ENCODE results near the gene IGSF22. TPM values are rescaled to one million over a fixed set of nuclear protein-coding genes. Genes with fewer than 3 reads are reported as not detected.

Gene IGSF22
- polyA plus RNA-seq, 2 donors: 0.02 to 0.18 TPM

DNA sequence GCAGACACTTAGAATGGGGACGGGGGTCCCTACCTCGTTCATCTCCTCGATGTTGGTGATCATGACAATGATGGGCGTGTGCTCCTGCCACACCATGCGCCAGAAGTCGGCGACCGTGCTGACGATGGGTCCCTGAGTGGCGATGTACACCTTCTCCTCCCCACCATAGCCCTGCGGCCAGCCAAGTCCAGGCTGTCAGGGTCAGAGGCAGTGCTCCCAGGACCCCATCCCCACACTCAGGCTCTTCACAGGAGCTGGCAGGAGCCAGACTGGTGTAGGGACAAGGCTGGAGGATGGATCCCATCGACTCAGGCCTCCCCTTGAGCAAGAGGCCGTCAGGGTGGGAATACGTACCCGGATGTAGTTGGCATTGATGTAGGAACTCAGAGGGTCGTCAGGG is 7.2 kb upstream of the IGSF22 start:
- 86 to 87% methylated on average over 16 of the region's 16 CpGs for WGBS, 2 donors
- H3K4me3 ChIP-seq (ENCODE audit: low read depth in 1 of 2, low read length in 2 of 2): no peak overlapping the region
- no peak overlapping the region for H3K27ac ChIP-seq (ENCODE audit: low read depth in 2 of 2, low read length in 1 of 2)
- H3K9me3 ChIP-seq (ENCODE audit: control insufficient read depth in 2 of 2, insufficient read depth in 1 of 2, low read depth in 1 of 2, low read length in 1 of 2): no peaks in the 10 kb centered on the region
- H3K36me3 ChIP-seq (ENCODE audit: control insufficient read depth in 2 of 2, insufficient read depth in 2 of 2, low read length in 1 of 2): no peaks in the 10 kb centered on the region
- H3K27me3 ChIP-seq (ENCODE audit: control insufficient read depth in 1 of 2, insufficient read depth in 2 of 2, low read length in 2 of 2): no peaks in the 10 kb centered on the region
- H3K4me1 ChIP-seq (ENCODE audit: control insufficient read depth in 2 of 2, insufficient read depth in 2 of 2, low read length in 1 of 2): no peaks in the 10 kb centered on the region

DNA sequence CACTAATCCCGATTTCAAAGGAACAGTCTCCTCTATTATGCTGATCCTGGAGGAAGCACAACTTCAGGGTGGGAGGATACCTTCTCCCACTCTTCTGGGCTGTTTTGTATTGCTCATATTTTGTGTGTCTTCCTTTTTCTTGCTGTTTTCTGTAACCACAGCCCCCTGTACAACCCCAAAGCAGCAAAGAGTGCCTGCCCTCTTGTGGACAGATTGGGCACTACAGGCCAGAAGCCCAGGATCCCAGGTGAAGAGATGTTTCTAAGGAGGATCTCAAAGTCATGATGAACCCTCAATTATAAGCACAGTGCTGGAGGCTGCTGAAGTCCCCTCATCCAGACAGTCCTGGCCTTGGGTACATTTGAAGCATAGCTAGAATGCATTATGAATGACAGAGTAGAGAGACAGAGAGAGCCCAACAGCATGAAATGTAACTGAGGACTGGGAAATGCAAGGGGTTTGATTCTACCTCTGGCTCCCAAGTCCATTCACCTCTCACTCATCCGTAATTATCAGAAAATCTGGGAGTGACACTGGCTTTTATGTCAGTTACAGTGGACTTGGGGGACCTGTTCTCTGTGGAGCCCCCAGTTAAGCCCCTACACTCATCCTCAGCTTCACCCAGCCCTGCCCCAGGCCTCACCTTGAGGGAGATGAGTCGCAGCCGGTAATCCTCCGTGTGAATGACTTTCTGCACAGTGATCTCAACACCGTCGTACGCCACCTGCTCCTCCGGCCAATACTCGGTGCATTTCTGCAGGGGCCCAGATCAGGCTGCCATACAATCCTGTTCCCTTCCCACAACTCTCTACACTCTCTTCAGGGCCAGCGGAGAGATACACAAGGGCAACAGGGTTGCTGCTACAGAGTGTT is 6.2 kb upstream of the IGSF22 start:
- Histone ChIP-seq H3K4me1 (ENCODE audit: control insufficient read depth in 2 of 2, insufficient read depth in 2 of 2, low read length in 1 of 2) (peaks cover 0 to 2% of the 10 kb centered on the region in 2 donors), H3K27ac (ENCODE audit: low read depth in 2 of 2, low read length in 1 of 2) (no peak overlapping the region), H3K36me3 (ENCODE audit: control insufficient read depth in 2 of 2, insufficient read depth in 2 of 2, low read length in 1 of 2) (no peaks in the 10 kb centered on the region), H3K27me3 (ENCODE audit: control insufficient read depth in 1 of 2, insufficient read depth in 2 of 2, low read length in 2 of 2) (no peaks in the 10 kb centered on the region), H3K9me3 (ENCODE audit: control insufficient read depth in 2 of 2, insufficient read depth in 1 of 2, low read depth in 1 of 2, low read length in 1 of 2) (no peaks in the 10 kb centered on the region), H3K4me3 (ENCODE audit: low read depth in 1 of 2, low read length in 2 of 2) (no peak overlapping the region)
- 62 to 65% methylated on average over 11 of the region's 11 CpGs for WGBS, 2 donors

DNA sequence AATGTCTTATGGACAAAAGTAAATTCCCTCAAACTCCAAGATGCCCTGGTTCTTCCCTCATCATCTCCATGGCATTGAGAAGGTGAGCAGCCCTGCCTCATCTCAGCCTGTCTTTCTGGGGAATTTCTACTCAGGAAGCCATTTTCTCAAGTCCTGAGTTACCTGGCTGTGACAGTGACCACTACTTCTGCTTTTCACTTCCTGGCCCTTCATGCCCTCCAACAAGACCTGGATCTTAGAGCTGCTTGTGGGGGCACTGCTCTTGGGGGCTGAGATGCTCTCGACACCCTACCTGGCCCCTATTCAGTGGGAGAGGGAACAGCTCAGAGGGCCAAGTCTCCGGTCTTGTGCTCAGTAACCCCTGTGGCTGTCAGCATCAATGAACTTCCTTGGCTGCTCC is 5.5 kb upstream of the IGSF22 start:
- no peak overlapping the region for H3K27ac ChIP-seq (ENCODE audit: low read depth in 2 of 2, low read length in 1 of 2)
- peaks cover 0 to 2% of the 10 kb centered on the region in 2 donors for H3K4me1 ChIP-seq (ENCODE audit: control insufficient read depth in 2 of 2, insufficient read depth in 2 of 2, low read length in 1 of 2)
- H3K36me3 ChIP-seq (ENCODE audit: control insufficient read depth in 2 of 2, insufficient read depth in 2 of 2, low read length in 1 of 2): no peaks in the 10 kb centered on the region
- no peaks in the 10 kb centered on the region for H3K27me3 ChIP-seq (ENCODE audit: control insufficient read depth in 1 of 2, insufficient read depth in 2 of 2, low read length in 2 of 2)
- 93% methylated on average over 2 of the region's 2 CpGs for WGBS, 2 donors
- H3K9me3 ChIP-seq (ENCODE audit: control insufficient read depth in 2 of 2, insufficient read depth in 1 of 2, low read depth in 1 of 2, low read length in 1 of 2): no peaks in the 10 kb centered on the region
- H3K4me3 ChIP-seq (ENCODE audit: low read depth in 1 of 2, low read length in 2 of 2): no peak overlapping the region

DNA sequence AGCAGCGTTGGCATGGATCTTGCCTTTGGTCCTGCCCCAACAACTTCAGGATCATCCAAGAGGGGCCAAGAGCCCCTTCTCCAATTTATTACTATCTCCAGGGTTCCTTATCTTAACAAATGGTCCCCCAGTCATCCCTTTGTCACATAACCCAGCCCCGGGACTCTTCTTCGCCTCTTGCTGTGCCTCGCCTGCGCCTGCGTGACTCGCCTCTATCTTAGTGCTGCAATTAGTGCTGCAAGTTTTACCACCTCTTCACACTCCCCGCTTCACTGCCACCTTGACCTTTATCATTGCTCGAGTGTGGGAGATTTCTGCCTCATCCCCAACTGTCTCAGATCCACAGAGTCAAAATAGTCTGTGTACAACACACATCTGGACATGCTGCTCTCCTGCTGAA is 4.0 kb upstream of the IGSF22 start:
- WGBS, 2 donors: 90 to 91% methylated on average over 9 of the region's 9 CpGs
- no peak overlapping the region for H3K4me3 ChIP-seq (ENCODE audit: low read depth in 1 of 2, low read length in 2 of 2)
- H3K27ac ChIP-seq (ENCODE audit: low read depth in 2 of 2, low read length in 1 of 2): no peak overlapping the region
- H3K9me3 ChIP-seq (ENCODE audit: control insufficient read depth in 2 of 2, insufficient read depth in 1 of 2, low read depth in 1 of 2, low read length in 1 of 2): no peaks in the 10 kb centered on the region
- no peaks in the 10 kb centered on the region for H3K36me3 ChIP-seq (ENCODE audit: control insufficient read depth in 2 of 2, insufficient read depth in 2 of 2, low read length in 1 of 2)
- no peaks in the 10 kb centered on the region for H3K27me3 ChIP-seq (ENCODE audit: control insufficient read depth in 1 of 2, insufficient read depth in 2 of 2, low read length in 2 of 2)
- H3K4me1 ChIP-seq (ENCODE audit: control insufficient read depth in 2 of 2, insufficient read depth in 2 of 2, low read length in 1 of 2): peaks cover 0 to 2% of the 10 kb centered on the region in 2 donors

DNA sequence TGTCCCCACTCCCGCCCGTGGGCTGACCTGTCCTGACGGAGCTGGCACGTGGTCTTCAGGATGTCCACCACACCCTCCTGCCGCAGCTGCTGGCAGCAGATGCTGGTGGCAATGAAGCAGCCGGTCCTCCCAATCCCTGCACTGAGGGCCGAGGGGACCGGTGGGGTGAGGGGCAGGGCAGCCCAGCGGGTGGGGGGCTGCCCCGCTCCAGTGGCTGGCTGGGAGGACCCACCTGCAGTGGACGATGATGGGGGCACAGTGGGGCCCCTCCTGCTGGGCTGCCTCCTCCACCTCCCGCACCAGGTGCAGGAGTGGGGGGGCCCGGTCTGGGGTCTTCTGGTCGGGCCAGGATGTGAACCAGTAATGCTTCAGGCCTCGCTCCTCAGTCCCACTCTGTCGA is 3.4 kb upstream of the IGSF22 start:
- no peaks in the 10 kb centered on the region for H3K27me3 ChIP-seq (ENCODE audit: control insufficient read depth in 1 of 2, insufficient read depth in 2 of 2, low read length in 2 of 2)
- WGBS, 2 donors: 83 to 86% methylated on average over 16 of the region's 16 CpGs
- no peaks in the 10 kb centered on the region for H3K9me3 ChIP-seq (ENCODE audit: control insufficient read depth in 2 of 2, insufficient read depth in 1 of 2, low read depth in 1 of 2, low read length in 1 of 2)
- no peak overlapping the region for H3K27ac ChIP-seq (ENCODE audit: low read depth in 2 of 2, low read length in 1 of 2)
- no peaks in the 10 kb centered on the region for H3K36me3 ChIP-seq (ENCODE audit: control insufficient read depth in 2 of 2, insufficient read depth in 2 of 2, low read length in 1 of 2)
- H3K4me1 ChIP-seq (ENCODE audit: control insufficient read depth in 2 of 2, insufficient read depth in 2 of 2, low read length in 1 of 2): peaks cover 0 to 2% of the 10 kb centered on the region in 2 donors
- H3K4me3 ChIP-seq (ENCODE audit: low read depth in 1 of 2, low read length in 2 of 2): no peak overlapping the region

DNA sequence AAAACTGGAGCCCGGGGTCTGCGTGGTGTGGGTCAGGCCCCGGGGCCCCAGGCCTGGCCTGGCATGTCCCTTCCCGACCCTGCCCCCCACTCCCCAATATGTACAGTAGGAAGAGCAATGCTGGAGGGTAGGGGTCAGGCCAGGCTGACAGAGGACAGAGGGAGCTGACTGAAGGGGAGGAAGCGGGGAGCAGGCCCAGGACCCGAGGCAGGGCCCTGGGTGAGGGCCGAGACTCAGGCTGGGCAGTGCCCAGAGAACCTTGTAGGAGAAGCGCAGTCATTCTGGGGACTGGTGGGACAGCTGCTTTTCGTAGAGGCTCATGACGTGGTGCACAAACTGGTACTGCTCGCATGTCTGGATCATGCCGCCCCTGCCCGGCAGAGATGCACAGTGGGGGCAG is 2.7 kb upstream of the IGSF22 start:
- H3K36me3 ChIP-seq (ENCODE audit: control insufficient read depth in 2 of 2, insufficient read depth in 2 of 2, low read length in 1 of 2): no peaks in the 10 kb centered on the region
- H3K9me3 ChIP-seq (ENCODE audit: control insufficient read depth in 2 of 2, insufficient read depth in 1 of 2, low read depth in 1 of 2, low read length in 1 of 2): no peaks in the 10 kb centered on the region
- peaks cover 0 to 2% of the 10 kb centered on the region in 2 donors for H3K4me1 ChIP-seq (ENCODE audit: control insufficient read depth in 2 of 2, insufficient read depth in 2 of 2, low read length in 1 of 2)
- no peaks in the 10 kb centered on the region for H3K27me3 ChIP-seq (ENCODE audit: control insufficient read depth in 1 of 2, insufficient read depth in 2 of 2, low read length in 2 of 2)
- H3K4me3 ChIP-seq (ENCODE audit: low read depth in 1 of 2, low read length in 2 of 2): no peak overlapping the region
- WGBS, 2 donors: 90% methylated on average over 13 of the region's 13 CpGs
- H3K27ac ChIP-seq (ENCODE audit: low read depth in 2 of 2, low read length in 1 of 2): no peak overlapping the region

DNA sequence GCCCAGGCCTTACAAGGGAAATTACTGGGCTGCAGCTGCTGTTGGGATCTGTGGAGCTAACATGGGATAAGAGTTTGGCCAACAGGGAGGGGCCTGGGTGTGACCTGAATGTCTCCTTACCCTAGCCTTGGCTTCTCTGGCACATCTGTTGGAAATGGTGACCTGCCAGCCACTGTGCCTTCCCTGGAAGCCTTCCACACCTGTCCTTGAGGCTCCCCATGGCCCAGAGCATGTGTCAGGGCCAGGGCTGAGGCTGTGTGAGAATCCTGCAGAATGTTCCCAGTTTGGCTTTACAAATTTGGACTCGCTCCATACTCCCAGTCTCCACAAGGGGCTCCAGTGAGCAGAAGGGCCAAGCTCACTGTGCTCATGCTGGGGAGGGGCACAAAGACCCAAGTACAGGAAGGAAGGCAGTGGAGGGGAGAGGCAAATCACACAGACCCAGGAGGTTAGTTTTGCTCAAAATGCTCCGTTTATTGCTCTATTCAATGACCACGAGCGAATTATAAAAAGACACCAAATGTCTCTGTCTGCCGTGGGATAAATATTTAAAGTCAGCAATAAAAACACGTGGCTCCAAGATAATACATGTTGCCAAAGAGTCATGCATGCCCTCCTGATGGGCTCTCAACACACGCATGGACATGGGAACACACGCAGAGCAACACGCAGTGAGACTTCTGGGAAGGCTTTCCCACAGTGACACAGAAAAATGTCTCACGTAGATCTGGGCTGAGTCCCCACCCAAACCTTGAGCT is 1.7 kb upstream of the IGSF22 start:
- no peaks in the 10 kb centered on the region for H3K9me3 ChIP-seq (ENCODE audit: control insufficient read depth in 2 of 2, insufficient read depth in 1 of 2, low read depth in 1 of 2, low read length in 1 of 2)
- no peak overlapping the region for H3K27ac ChIP-seq (ENCODE audit: low read depth in 2 of 2, low read length in 1 of 2)
- 56 to 60% methylated on average over 10 of the region's 10 CpGs for WGBS, 2 donors
- no peaks in the 10 kb centered on the region for H3K36me3 ChIP-seq (ENCODE audit: control insufficient read depth in 2 of 2, insufficient read depth in 2 of 2, low read length in 1 of 2)
- H3K4me3 ChIP-seq (ENCODE audit: low read depth in 1 of 2, low read length in 2 of 2): no peak overlapping the region
- peaks cover 0 to 2% of the 10 kb centered on the region in 2 donors for H3K4me1 ChIP-seq (ENCODE audit: control insufficient read depth in 2 of 2, insufficient read depth in 2 of 2, low read length in 1 of 2)
- no peaks in the 10 kb centered on the region for H3K27me3 ChIP-seq (ENCODE audit: control insufficient read depth in 1 of 2, insufficient read depth in 2 of 2, low read length in 2 of 2)

DNA sequence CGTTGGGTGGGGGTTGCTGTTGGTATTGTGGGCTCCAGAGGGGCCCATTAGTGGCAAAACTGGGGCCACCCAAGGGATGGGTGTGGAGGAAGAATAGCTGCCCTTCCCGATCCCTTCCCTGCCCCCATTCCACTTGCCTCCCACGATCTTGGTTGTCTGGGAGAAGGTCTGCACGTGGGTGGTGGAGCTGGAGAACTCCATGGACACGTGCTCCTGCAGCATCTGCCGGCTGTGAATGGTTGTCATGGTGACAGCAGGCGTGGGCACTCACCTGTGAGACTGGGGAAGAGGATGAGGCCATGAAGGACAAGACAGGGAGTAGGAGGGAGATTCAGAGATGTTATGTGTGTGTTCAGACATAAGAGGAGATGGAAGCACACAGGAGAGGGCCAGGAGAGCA is 2.0 kb downstream of the IGSF22 start:
- 52 to 58% methylated on average over 7 of the region's 7 CpGs for WGBS, 2 donors
- Histone ChIP-seq H3K36me3 (ENCODE audit: control insufficient read depth in 2 of 2, insufficient read depth in 2 of 2, low read length in 1 of 2) (no peaks in the 10 kb centered on the region), H3K4me3 (ENCODE audit: low read depth in 1 of 2, low read length in 2 of 2) (no peak overlapping the region), H3K4me1 (ENCODE audit: control insufficient read depth in 2 of 2, insufficient read depth in 2 of 2, low read length in 1 of 2) (peaks cover 4 to 6% of the 10 kb centered on the region in 2 donors), H3K9me3 (ENCODE audit: control insufficient read depth in 2 of 2, insufficient read depth in 1 of 2, low read depth in 1 of 2, low read length in 1 of 2) (no peaks in the 10 kb centered on the region), H3K27ac (ENCODE audit: low read depth in 2 of 2, low read length in 1 of 2) (no peak overlapping the region), H3K27me3 (ENCODE audit: control insufficient read depth in 1 of 2, insufficient read depth in 2 of 2, low read length in 2 of 2) (no peaks in the 10 kb centered on the region)

DNA sequence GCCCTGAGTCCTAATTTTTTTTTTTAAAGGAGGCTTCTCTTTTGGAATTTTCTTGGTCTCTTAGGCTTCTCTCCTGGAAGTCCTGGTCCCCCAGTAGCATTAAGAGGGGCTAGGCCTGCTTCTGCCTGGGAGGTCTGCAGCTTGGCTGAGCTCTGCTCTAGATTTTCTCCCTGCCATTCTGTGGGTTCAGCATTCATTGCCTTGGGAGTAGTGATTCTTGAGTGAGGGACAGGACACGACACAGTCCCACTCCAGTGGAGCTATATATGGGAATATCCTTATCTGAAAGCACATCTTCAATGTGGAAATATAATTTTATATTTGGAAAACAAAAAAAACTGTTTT is 3.7 kb downstream of the IGSF22 start:
- Histone ChIP-seq H3K4me1 (ENCODE audit: control insufficient read depth in 2 of 2, insufficient read depth in 2 of 2, low read length in 1 of 2) (peaks cover 4 to 5% of the 10 kb centered on the region in 2 donors), H3K4me3 (ENCODE audit: low read depth in 1 of 2, low read length in 2 of 2) (no peak overlapping the region), H3K9me3 (ENCODE audit: control insufficient read depth in 2 of 2, insufficient read depth in 1 of 2, low read depth in 1 of 2, low read length in 1 of 2) (no peaks in the 10 kb centered on the region), H3K36me3 (ENCODE audit: control insufficient read depth in 2 of 2, insufficient read depth in 2 of 2, low read length in 1 of 2) (no peaks in the 10 kb centered on the region), H3K27ac (ENCODE audit: low read depth in 2 of 2, low read length in 1 of 2) (no peak overlapping the region), H3K27me3 (ENCODE audit: control insufficient read depth in 1 of 2, insufficient read depth in 2 of 2, low read length in 2 of 2) (no peaks in the 10 kb centered on the region)
- 65 to 88% methylated on average over 1 of the region's 1 CpG for WGBS, 2 donors

Measured in esophagus (tissue), 2 donors.